Peyer's patch (tissue), 4 donors: ENCODE data around the gene UGGT1.

ENCODE experiments used
- POLR2A ChIP-seq, 2 donors: fragments of 450-650 bp; IDR thresholded peaks; one replicate each; pipeline ENCODE4 v1.5.1; 2017; ENCODE audit warnings: antibody characterized with exemption in 2 of 2, mild to moderate bottlenecking in 2 of 2, moderate library complexity in 2 of 2
- TF ChIP-seq, protein P1 (sequence below), 6 experiments: fragments of 450-650 bp in 4 of 6; fragments of 200-600 bp in 2 of 6; sonication (generic) in 1 of 6; IDR thresholded peaks; one replicate each; pipeline ENCODE4 v1.5.1; 2017 to 2019; ENCODE audit warnings: antibody characterized with exemption in 6 of 6, mild to moderate bottlenecking in 3 of 6, moderate library complexity in 1 of 6

DNA sequence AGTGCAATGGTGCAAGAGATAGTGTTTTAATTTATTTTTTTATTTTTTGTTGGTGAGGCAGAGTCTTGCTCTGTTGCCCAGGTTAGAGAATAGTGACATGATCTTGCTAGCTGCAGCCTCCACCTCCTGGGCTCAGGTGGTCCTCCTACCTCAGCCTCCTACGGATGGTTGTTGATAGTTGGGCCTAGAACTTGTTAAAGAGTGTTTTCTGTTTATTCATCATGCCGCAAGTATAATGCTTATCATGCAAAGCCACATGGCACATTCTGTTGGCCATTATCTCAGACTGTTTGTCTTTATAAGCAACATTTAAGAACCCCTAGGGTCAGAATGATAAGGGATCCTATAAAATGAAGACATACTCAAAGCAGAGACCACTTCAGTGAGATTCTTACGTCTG is 1.7 kb downstream of the UGGT1 start:
- TF ChIP-seq, protein P1, sequence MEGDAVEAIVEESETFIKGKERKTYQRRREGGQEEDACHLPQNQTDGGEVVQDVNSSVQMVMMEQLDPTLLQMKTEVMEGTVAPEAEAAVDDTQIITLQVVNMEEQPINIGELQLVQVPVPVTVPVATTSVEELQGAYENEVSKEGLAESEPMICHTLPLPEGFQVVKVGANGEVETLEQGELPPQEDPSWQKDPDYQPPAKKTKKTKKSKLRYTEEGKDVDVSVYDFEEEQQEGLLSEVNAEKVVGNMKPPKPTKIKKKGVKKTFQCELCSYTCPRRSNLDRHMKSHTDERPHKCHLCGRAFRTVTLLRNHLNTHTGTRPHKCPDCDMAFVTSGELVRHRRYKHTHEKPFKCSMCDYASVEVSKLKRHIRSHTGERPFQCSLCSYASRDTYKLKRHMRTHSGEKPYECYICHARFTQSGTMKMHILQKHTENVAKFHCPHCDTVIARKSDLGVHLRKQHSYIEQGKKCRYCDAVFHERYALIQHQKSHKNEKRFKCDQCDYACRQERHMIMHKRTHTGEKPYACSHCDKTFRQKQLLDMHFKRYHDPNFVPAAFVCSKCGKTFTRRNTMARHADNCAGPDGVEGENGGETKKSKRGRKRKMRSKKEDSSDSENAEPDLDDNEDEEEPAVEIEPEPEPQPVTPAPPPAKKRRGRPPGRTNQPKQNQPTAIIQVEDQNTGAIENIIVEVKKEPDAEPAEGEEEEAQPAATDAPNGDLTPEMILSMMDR (IDR thresholded peaks at IDR 0.05), result no peak
- no peak for TF ChIP-seq POLR2A (IDR thresholded peaks at IDR 0.05)
